Chondrocyte (in vitro differentiated cells): ENCODE measurements around the gene TOMM5. TPM values are rescaled to one million over a fixed set of nuclear protein-coding genes. Genes with fewer than 3 reads are reported as not detected.

ENCODE experiments used
- DNase-seq: peaks from one replicate; pipeline ENCODE4 v3.0.0; 2021; ENCODE audit warnings: mixed read lengths, low spot score
- H3K27ac Mint-ChIP-seq: one replicate; pipeline ENCODE4 v1.8.0; 2021; ENCODE audit warnings: mild to moderate bottlenecking, moderate library complexity, mixed read lengths; ENCODE audit not compliant: unreplicated experiment
- H3K27me3 Mint-ChIP-seq: 2 replicates; pipeline ENCODE4 v1.8.0; 2021; ENCODE audit warnings: low read depth, mixed read lengths
- H3K36me3 Mint-ChIP-seq: 2 replicates; pipeline ENCODE4 v1.8.0; 2021; ENCODE audit warnings: low read depth, mixed read lengths
- H3K4me1 Mint-ChIP-seq: 2 replicates; pipeline ENCODE4 v1.8.0; 2021; ENCODE audit warnings: low read depth, mild to moderate bottlenecking, mixed read lengths
- H3K4me3 Mint-ChIP-seq: one replicate; pipeline ENCODE4 v1.8.0; 2021; ENCODE audit warnings: mild to moderate bottlenecking, moderate library complexity, mixed read lengths; ENCODE audit not compliant: unreplicated experiment
- H3K9me3 Mint-ChIP-seq: 2 replicates; pipeline ENCODE4 v1.8.0; 2021; ENCODE audit warnings: low read depth, mixed read lengths
- total RNA-seq: library from RNA; stranded (reverse); gene quantifications from 3 replicates; pipeline ENCODE4 v1.2.1, GENCODE V29; 2021
- TF ChIP-seq, protein P1 (sequence below): fragments of 200-600 bp; sonication (generic); IDR thresholded peaks from 2 replicates; pipeline ENCODE4 v1.5.0; 2021; ENCODE audit warnings: antibody characterized with exemption, mild to moderate bottlenecking, moderate library complexity

The TOMM5 gene
- total RNA-seq, 1 donor from 2014 or later: 83.0 TPM

DNA sequence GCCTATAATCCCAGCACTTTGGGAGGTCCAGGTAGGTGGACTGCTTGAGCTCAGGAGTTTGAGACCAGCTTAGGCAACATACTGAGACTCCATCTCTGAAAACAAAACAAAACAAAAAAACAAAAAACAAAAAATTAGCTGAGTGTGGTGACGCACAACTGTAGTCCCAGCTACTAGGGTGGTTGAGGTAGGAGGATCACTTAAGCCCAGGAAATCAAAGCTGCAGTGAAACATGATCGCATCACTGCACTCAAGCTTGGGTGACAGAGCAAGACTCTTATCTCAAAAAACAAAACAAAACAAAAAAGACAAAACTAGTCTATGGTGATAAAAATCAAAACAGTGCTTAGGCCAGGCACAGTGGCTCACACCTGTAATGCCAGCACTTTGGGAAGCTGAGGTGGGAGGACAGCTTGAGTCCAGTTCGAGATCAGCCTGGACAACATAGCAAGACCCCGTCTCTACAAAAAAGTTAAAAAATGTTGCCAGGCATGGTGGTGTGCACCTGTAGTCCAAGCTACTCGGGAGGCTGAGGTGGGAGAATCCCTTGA, 45.0 kb downstream of the TOMM5 start:
- H3K27ac Mint-ChIP-seq: no peak overlapping the region
- H3K36me3 Mint-ChIP-seq: no peaks in the 10 kb centered on the region
- TF ChIP-seq, protein P1, sequence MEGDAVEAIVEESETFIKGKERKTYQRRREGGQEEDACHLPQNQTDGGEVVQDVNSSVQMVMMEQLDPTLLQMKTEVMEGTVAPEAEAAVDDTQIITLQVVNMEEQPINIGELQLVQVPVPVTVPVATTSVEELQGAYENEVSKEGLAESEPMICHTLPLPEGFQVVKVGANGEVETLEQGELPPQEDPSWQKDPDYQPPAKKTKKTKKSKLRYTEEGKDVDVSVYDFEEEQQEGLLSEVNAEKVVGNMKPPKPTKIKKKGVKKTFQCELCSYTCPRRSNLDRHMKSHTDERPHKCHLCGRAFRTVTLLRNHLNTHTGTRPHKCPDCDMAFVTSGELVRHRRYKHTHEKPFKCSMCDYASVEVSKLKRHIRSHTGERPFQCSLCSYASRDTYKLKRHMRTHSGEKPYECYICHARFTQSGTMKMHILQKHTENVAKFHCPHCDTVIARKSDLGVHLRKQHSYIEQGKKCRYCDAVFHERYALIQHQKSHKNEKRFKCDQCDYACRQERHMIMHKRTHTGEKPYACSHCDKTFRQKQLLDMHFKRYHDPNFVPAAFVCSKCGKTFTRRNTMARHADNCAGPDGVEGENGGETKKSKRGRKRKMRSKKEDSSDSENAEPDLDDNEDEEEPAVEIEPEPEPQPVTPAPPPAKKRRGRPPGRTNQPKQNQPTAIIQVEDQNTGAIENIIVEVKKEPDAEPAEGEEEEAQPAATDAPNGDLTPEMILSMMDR: no peak
- peaks cover 12% of the 10 kb centered on the region for H3K4me1 Mint-ChIP-seq
- no peaks in the 10 kb centered on the region for H3K9me3 Mint-ChIP-seq
- DNase-seq: no peak
- H3K27me3 Mint-ChIP-seq: no peaks in the 10 kb centered on the region
- H3K4me3 Mint-ChIP-seq: no peak overlapping the region

DNA sequence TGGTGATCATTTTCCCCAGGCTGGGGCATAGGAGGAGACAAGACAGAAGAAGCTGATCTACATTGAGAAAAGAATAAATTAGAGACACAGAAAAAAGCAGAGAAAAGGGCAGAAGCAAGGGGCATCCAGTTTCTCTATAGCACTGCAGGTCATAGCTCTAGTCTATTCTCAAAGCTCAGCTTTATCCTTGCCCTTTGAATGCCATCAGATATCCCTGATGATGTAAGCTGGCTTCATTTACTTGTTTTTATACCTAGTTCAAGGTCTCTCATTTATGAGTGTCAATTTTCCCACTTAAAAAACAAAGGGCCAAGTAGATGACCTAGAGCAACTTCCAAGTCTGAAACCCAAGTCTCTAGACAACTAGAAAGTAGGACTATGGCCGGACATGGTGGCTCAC, 48.9 kb downstream of the TOMM5 start:
- no peak for DNase-seq
- Mint-ChIP-seq H3K27me3 (no peaks in the 10 kb centered on the region), H3K4me3 (no peak overlapping the region), H3K9me3 (no peaks in the 10 kb centered on the region), H3K4me1 (no peaks in the 10 kb centered on the region), H3K27ac (no peak overlapping the region), H3K36me3 (peaks cover 6% of the 10 kb centered on the region)
- TF ChIP-seq, protein P1: no peak

- H3K36me3 Mint-ChIP-seq: peaks cover 10% of the 10 kb centered on the region
- H3K27me3 Mint-ChIP-seq: no peaks in the 10 kb centered on the region
- no peaks in the 10 kb centered on the region for H3K9me3 Mint-ChIP-seq
- no peaks in the 10 kb centered on the region for H3K4me1 Mint-ChIP-seq
- TF ChIP-seq, protein P1: no peak
- no peak overlapping the region for H3K4me3 Mint-ChIP-seq
- no peak for DNase-seq
- no peak overlapping the region for H3K27ac Mint-ChIP-seq
These were observed 49.5 kb downstream of the TOMM5 start for GRCh38 chr9:37542895-37543294.

- H3K27me3 Mint-ChIP-seq: no peaks in the 10 kb centered on the region
- peaks cover 12% of the 10 kb centered on the region for H3K36me3 Mint-ChIP-seq
- no peak for DNase-seq
- no peak overlapping the region for H3K4me3 Mint-ChIP-seq
- no peaks in the 10 kb centered on the region for H3K9me3 Mint-ChIP-seq
- TF ChIP-seq, protein P1: no peak
- no peaks in the 10 kb centered on the region for H3K4me1 Mint-ChIP-seq
- H3K27ac Mint-ChIP-seq: no peak overlapping the region
These were observed 49.9 kb downstream of the TOMM5 start for GRCh38 chr9:37542488-37542887.

DNA sequence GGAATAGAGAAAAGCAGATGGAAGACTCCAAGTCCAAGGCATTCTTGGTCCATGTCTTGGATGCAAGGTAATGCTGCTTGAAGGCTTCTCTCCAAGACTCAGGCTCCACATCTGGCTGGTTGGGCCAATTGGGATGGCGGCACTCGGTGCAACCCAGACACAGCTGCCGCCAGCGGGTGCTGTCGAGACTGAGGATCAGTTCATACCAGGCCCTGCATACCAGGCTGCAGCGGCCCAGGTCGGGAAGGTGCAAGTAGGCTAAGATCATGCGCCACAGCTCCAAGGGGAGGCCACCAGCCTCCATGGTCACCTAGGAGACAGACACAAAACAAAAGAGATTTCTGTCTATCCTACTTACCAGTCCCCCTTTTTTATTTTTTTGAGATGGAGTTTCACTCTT, 50.9 kb downstream of the TOMM5 start:
- TF ChIP-seq, protein P1: no peak
- H3K9me3 Mint-ChIP-seq: no peaks in the 10 kb centered on the region
- no peak for DNase-seq
- no peak overlapping the region for H3K4me3 Mint-ChIP-seq
- H3K36me3 Mint-ChIP-seq: peaks cover 20% of the 10 kb centered on the region
- no peaks in the 10 kb centered on the region for H3K27me3 Mint-ChIP-seq
- H3K4me1 Mint-ChIP-seq: no peaks in the 10 kb centered on the region
- H3K27ac Mint-ChIP-seq: no peak overlapping the region
